ENCODE data around the gene CCDC150. TPM values are rescaled to one million over a fixed set of nuclear protein-coding genes. Genes with fewer than 3 reads are reported as not detected.
"Not testable (repeated sequence)": the region's sequence is repeated elsewhere in the genome, so short reads cannot be mapped to it uniquely, and the experiment has no call there.

Gene CCDC150
- total RNA-seq, 1 donor from 2014 or later, result 25.6 TPM

GRCh38 chr2:196677404-196677803, 37.9 kb downstream of the CCDC150 start:
- H3K36me3 Mint-ChIP-seq (ENCODE audit: unreplicated experiment), result no peaks in the 10 kb centered on the region
- peaks cover 2% of the 10 kb centered on the region for H3K4me1 Mint-ChIP-seq (ENCODE audit: low read depth, unreplicated experiment)
- no peak overlapping the region for H3K4me3 Mint-ChIP-seq (ENCODE audit: unreplicated experiment)
- H3K27me3 Mint-ChIP-seq (ENCODE audit: unreplicated experiment), result no peaks in the 10 kb centered on the region
- peak overlapping the region; percentile 57 for H3K27ac Mint-ChIP-seq (ENCODE audit: unreplicated experiment)
- TF ChIP-seq, protein P1, sequence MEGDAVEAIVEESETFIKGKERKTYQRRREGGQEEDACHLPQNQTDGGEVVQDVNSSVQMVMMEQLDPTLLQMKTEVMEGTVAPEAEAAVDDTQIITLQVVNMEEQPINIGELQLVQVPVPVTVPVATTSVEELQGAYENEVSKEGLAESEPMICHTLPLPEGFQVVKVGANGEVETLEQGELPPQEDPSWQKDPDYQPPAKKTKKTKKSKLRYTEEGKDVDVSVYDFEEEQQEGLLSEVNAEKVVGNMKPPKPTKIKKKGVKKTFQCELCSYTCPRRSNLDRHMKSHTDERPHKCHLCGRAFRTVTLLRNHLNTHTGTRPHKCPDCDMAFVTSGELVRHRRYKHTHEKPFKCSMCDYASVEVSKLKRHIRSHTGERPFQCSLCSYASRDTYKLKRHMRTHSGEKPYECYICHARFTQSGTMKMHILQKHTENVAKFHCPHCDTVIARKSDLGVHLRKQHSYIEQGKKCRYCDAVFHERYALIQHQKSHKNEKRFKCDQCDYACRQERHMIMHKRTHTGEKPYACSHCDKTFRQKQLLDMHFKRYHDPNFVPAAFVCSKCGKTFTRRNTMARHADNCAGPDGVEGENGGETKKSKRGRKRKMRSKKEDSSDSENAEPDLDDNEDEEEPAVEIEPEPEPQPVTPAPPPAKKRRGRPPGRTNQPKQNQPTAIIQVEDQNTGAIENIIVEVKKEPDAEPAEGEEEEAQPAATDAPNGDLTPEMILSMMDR (IDR thresholded peaks at IDR 0.05; ENCODE audit: partially characterized antibody, unreplicated experiment), result no peak
- H3K9me3 Mint-ChIP-seq (ENCODE audit: unreplicated experiment), result no peaks in the 10 kb centered on the region
- DNase-seq, result no peak

DNA sequence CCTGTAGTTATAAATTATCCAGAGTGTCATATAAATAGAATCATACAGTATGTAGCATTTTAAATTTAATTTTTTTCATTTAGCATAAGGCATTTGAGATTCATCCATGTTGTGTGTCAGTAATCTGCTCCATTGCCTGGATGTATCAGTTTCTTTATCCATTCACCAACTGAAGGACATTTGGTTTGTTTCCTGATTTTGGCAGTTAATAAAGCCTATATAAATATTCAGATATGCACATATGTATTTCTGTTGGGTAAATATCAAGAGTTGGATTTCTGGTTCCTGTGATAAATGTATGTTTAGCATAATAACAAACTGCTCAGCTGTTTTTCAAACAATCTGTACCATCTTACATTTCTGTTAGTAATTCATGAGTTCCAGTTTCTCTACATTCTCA, 39.9 kb downstream of the CCDC150 start:
- H3K9me3 Mint-ChIP-seq (ENCODE audit: unreplicated experiment), result no peaks in the 10 kb centered on the region
- peaks cover 6% of the 10 kb centered on the region for H3K36me3 Mint-ChIP-seq (ENCODE audit: unreplicated experiment)
- TF ChIP-seq, protein P1 (IDR thresholded peaks at IDR 0.05; ENCODE audit: partially characterized antibody, unreplicated experiment), result no peak
- no peak overlapping the region for H3K4me3 Mint-ChIP-seq (ENCODE audit: unreplicated experiment)
- no peaks in the 10 kb centered on the region for H3K27me3 Mint-ChIP-seq (ENCODE audit: unreplicated experiment)
- DNase-seq, result no peak
- H3K27ac Mint-ChIP-seq (ENCODE audit: unreplicated experiment), result no peak overlapping the region
- H3K4me1 Mint-ChIP-seq (ENCODE audit: low read depth, unreplicated experiment), result peaks cover 2% of the 10 kb centered on the region

GRCh38 chr2:196681510-196681909, 42.0 kb downstream of the CCDC150 start:
- DNase-seq, result no peak
- Mint-ChIP-seq H3K9me3 (ENCODE audit: unreplicated experiment) (no peaks in the 10 kb centered on the region), H3K27ac (ENCODE audit: unreplicated experiment) (no peak overlapping the region), H3K36me3 (ENCODE audit: unreplicated experiment) (peaks cover 17% of the 10 kb centered on the region), H3K4me3 (ENCODE audit: unreplicated experiment) (no peak overlapping the region), H3K27me3 (ENCODE audit: unreplicated experiment) (no peaks in the 10 kb centered on the region), H3K4me1 (ENCODE audit: low read depth, unreplicated experiment) (peaks cover under 1% of the 10 kb centered on the region)
- TF ChIP-seq, protein P1 (IDR thresholded peaks at IDR 0.05; ENCODE audit: partially characterized antibody, unreplicated experiment), result no peak

DNA sequence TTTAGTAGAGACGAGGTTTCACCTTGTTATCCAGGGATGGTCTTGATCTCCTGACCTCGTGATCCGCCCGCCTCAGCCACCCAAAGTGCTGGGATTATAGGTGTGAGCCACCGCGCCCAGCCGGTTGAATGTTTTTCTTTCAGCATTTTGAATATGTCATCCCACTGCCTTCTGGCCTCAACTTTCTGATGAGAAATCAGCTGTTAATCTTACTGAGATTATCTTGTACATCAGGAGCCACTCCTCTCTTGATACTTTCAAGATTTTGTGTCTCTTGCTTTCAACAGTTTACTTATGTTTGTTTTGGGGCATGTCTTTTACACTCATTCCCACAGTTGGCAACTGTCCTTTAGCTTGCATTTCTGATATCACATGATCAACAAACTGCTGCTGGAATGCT, 46.3 kb downstream of the CCDC150 start:
- TF ChIP-seq, protein P1 (IDR thresholded peaks at IDR 0.05; ENCODE audit: partially characterized antibody, unreplicated experiment), result no peak
- H3K4me3 Mint-ChIP-seq (ENCODE audit: unreplicated experiment), result no peak overlapping the region
- H3K4me1 Mint-ChIP-seq (ENCODE audit: low read depth, unreplicated experiment), result no peaks in the 10 kb centered on the region
- no peak overlapping the region for H3K27ac Mint-ChIP-seq (ENCODE audit: unreplicated experiment)
- DNase-seq, result no peak
- H3K27me3 Mint-ChIP-seq (ENCODE audit: unreplicated experiment), result no peaks in the 10 kb centered on the region
- H3K9me3 Mint-ChIP-seq (ENCODE audit: unreplicated experiment), result peaks cover 2% of the 10 kb centered on the region
- H3K36me3 Mint-ChIP-seq (ENCODE audit: unreplicated experiment), result peaks cover 35% of the 10 kb centered on the region

GRCh38 chr2:196686737-196687136, 47.2 kb downstream of the CCDC150 start:
- H3K9me3 Mint-ChIP-seq (ENCODE audit: unreplicated experiment); H3K4me1 Mint-ChIP-seq (ENCODE audit: low read depth, unreplicated experiment); H3K4me3 Mint-ChIP-seq (ENCODE audit: unreplicated experiment); H3K27ac Mint-ChIP-seq (ENCODE audit: unreplicated experiment); H3K27me3 Mint-ChIP-seq (ENCODE audit: unreplicated experiment); DNase-seq: not testable (repeated sequence)
- H3K36me3 Mint-ChIP-seq (ENCODE audit: unreplicated experiment), result peaks cover 35% of the 10 kb centered on the region

All from glutamatergic neuron (in vitro differentiated cells).